ENCODE results near the gene MAF.

MAF gene

DNA sequence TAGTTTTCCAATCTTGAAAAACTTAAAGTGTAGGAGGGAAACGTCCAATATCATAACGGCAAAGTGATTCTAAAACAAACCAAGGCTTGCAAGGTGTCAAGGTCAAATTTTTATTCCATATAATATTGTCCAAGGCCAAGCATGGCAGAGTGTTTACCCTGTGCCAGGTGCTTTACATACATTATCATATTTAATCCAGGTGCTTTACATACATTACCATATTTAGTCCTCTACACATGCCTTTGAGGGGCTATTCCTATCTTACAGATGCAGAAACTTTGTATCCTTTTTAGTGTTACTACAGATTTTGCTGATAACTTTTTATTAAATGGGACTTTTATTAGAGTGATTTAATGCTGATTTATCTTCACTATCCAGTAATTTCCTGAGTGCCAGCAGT, 23.9 kb downstream of the MAF start:
- TF ChIP-seq, protein P1, sequence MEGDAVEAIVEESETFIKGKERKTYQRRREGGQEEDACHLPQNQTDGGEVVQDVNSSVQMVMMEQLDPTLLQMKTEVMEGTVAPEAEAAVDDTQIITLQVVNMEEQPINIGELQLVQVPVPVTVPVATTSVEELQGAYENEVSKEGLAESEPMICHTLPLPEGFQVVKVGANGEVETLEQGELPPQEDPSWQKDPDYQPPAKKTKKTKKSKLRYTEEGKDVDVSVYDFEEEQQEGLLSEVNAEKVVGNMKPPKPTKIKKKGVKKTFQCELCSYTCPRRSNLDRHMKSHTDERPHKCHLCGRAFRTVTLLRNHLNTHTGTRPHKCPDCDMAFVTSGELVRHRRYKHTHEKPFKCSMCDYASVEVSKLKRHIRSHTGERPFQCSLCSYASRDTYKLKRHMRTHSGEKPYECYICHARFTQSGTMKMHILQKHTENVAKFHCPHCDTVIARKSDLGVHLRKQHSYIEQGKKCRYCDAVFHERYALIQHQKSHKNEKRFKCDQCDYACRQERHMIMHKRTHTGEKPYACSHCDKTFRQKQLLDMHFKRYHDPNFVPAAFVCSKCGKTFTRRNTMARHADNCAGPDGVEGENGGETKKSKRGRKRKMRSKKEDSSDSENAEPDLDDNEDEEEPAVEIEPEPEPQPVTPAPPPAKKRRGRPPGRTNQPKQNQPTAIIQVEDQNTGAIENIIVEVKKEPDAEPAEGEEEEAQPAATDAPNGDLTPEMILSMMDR (IDR thresholded peaks at IDR 0.05; ENCODE audit: insufficient read depth, low read length, missing control alignments), result no peak
- CTCF ChIA-PET, result no interaction called here
- no peak for DNase-seq (ENCODE audit: low read depth, low spot score)
- POLR2A ChIA-PET, result no interaction called here
- no peak overlapping the region for H3K4me3 ChIP-seq (ENCODE audit: low read depth, low read length)

DNA sequence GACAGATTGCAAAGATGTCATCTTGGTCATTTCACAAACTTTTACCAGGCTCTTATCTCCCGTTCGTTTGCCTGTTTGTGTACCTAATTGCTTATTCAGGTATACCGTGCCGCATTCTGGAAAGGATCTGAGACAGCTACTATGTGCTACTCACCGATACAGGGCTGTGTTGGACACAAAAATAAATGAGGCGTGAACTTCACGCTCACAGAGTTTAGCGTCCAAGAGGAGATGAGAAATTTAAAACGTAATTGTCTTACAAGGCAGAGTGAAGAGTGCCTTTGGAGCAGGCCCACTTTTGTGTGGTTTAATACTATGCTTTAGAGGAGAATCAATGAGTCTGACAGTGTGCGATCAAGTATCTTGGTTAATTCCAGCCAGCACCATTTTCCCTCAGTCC, 26.7 kb downstream of the MAF start:
- POLR2A ChIA-PET, result no interaction called here
- no peak overlapping the region for H3K4me3 ChIP-seq (ENCODE audit: low read depth, low read length)
- TF ChIP-seq, protein P1 (IDR thresholded peaks at IDR 0.05; ENCODE audit: insufficient read depth, low read length, missing control alignments), result no peak
- CTCF ChIA-PET, result no interaction called here
- DNase-seq (ENCODE audit: low read depth, low spot score), result no peak

DNA sequence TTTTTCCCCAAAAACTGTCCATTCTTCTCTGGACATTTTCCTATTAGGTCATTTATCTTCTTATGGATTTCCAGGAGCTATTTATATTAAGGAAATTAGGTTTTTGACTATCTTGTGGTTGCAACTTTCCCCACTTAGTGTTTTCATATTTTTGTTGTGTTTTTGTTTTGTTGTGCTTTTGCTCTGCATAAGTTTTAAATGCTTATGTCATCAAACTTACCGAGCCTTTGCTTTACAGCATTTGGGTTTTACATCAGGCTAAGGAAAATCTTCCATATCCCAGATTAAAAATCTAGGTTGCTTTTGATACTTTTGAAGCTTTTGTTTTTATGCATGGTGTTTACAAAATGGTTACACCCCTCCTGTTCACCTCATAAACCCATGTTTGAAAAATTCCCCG, 27.5 kb downstream of the MAF start:
- POLR2A ChIA-PET, result no interaction called here
- no peak for DNase-seq (ENCODE audit: low read depth, low spot score)

DNA sequence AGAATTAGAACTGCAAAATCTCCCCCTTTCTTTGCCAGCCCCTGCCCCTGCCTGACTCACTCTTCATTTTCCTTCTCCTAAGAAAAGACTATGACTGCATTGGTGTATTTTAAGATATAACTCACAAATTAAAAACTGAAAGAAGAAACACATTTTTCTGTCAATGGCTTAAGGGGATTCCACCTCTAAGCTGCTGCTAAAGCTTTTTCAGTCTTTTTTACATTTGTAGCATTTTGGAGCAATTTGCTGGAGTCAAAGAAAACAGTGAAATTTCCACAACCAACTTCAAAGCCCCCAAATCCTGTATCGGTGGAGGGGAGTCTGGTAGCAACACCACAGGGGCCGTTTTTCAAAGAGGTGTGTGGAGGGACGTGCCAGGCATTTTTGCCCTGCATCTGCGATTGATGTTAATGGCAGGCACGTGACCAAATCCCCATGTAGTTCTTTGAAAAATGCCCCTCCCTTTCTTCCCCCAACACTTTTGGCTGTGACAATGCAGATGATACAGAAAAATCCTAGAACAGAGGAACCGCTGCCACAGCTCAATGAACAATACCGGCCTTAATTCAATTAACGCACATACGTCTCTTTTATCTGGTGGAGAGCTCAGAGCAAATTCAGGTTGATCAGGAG, 28.5 kb downstream of the MAF start:
- ChIA-PET POLR2A (no interaction called here), CTCF (no interaction called here)
- DNase-seq (ENCODE audit: low read depth, low spot score), result no peak
- TF ChIP-seq, protein P1 (IDR thresholded peaks at IDR 0.05; ENCODE audit: insufficient read depth, low read length, missing control alignments), result no peak
- no peak overlapping the region for H3K4me3 ChIP-seq (ENCODE audit: low read depth, low read length)

More for the DNA sequence above, 27.5 kb downstream of the MAF start:
- TF ChIP-seq, protein P1 (IDR thresholded peaks at IDR 0.05; ENCODE audit: insufficient read depth, low read length, missing control alignments), result no peak
- no peak overlapping the region for H3K4me3 ChIP-seq (ENCODE audit: low read depth, low read length)
- CTCF ChIA-PET, result no interaction called here

DNA sequence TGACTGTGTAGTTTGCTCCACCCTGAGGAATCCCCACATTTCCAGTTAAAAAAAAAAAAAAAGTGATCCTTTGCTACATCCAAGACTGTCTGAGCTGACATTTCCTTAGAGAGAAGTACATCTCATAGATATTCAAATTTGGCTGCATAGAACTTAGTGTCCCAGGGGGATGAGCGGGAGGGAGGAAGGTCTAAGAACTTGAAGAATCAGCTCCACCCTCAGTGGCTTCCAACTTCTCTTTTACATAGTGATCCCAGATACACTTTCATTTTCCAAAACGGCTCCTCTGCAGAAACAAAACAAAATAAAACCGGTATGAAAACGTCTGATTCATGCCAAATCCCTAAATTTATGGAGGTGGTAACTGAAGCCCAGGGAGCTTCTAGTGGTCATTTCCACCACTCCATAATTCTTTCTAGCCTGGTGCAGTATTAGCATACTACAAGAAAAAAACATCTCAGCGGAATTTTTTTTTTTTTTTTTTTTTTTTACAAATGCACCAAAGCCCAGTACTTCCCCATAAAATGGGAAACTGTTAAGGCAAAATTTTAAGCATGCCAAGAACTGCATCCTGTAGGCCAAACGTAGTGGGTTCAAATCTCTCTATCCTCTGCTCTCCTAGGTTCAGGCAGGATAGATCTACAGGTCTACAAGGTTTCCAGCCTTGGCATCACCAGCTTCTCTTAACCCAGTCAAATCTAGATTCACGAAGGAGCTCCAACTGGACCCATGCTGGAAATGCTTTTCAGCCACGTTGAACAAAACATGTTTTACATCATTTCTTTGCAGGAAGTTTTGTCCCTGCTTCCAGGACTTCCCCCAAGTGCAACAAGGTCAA, 29.3 kb downstream of the MAF start:
- ChIA-PET POLR2A (no interaction called here), CTCF (no interaction called here)
- TF ChIP-seq, protein P1 (IDR thresholded peaks at IDR 0.05; ENCODE audit: insufficient read depth, low read length, missing control alignments), result no peak
- no peak for DNase-seq (ENCODE audit: low read depth, low spot score)
- H3K4me3 ChIP-seq (ENCODE audit: low read depth, low read length), result no peak overlapping the region

DNA sequence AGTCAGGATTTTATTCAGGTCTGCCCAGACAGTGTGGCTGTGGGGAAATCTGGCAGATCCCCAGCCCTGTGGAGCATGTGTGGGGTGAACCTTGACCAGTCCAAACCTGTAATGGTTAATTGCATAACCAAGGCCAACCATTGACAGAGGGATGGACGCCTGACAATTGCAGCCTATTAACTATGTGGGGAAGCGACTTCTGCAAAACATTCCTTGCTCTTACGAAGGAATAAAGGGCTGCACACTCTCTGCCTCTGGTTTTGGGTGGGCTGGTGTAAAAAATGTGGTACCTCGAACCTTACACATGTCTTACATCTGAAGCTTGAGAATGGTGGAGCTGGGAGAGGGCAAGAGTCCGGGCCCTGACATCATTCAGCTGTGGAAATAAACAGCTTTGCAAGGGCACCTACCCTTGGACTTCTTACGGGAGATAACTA, 35.8 kb downstream of the MAF start:
- CTCF ChIA-PET, result no interaction called here
- POLR2A ChIA-PET, result no interaction called here
- H3K4me3 ChIP-seq (ENCODE audit: low read depth, low read length), result no peak overlapping the region
- DNase-seq (ENCODE audit: low read depth, low spot score), result no peak
- TF ChIP-seq, protein P1 (IDR thresholded peaks at IDR 0.05; ENCODE audit: insufficient read depth, low read length, missing control alignments), result no peak
